RWPE1 (cell line): ENCODE data around the gene SLC22A15.

Source experiments
- CTCF ChIA-PET: fragments of 350-600 bp; sonication (Branson Sonifier 250); formaldehyde crosslinking; extraction: SDS; loops from one replicate; lab custom pipeline; 2021; lab: Yijun Ruan, JAX
- POLR2A ChIA-PET: fragments of 400-600 bp; formaldehyde crosslinking; extraction: SDS; loops from one replicate; lab custom pipeline; 2020; ENCODE audit warnings: antibody characterized with exemption; ENCODE audit not compliant: low non-redundant PET; lab: Yijun Ruan, JAX
- DNase-seq: peaks from one replicate; pipeline ENCODE4 v3.0.0; 2012; ENCODE audit warnings: low spot score
- H3K27ac ChIP-seq: fragments of 450-650 bp; 2 replicates; pipeline ENCODE4 v1.5.1; 2017
- TF ChIP-seq, protein P1 (sequence below): fragments of 450-650 bp; conservative IDR thresholded peaks from 2 replicates; pipeline ENCODE4 v1.5.1; 2017; ENCODE audit warnings: low read depth, mild to moderate bottlenecking

The SLC22A15 gene

GRCh38 chr1:115977499-115978258 lies 1.4 kb downstream of the SLC22A15 start:
- TF ChIP-seq, protein P1, sequence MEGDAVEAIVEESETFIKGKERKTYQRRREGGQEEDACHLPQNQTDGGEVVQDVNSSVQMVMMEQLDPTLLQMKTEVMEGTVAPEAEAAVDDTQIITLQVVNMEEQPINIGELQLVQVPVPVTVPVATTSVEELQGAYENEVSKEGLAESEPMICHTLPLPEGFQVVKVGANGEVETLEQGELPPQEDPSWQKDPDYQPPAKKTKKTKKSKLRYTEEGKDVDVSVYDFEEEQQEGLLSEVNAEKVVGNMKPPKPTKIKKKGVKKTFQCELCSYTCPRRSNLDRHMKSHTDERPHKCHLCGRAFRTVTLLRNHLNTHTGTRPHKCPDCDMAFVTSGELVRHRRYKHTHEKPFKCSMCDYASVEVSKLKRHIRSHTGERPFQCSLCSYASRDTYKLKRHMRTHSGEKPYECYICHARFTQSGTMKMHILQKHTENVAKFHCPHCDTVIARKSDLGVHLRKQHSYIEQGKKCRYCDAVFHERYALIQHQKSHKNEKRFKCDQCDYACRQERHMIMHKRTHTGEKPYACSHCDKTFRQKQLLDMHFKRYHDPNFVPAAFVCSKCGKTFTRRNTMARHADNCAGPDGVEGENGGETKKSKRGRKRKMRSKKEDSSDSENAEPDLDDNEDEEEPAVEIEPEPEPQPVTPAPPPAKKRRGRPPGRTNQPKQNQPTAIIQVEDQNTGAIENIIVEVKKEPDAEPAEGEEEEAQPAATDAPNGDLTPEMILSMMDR = no peak
- POLR2A ChIA-PET = interaction anchor here (0.7 to 1.1 kb wide), 2 partner anchors 55 to 138 kb away, joined by 3 to 4 read pairs; no protein-coding TSS in a partner anchor
- CTCF ChIA-PET = interaction anchor here (0.6 to 0.7 kb wide), 2 partner anchors 9 to 22 kb away, joined by 3 to 4 read pairs; no protein-coding TSS in a partner anchor
- peak overlapping the region; percentile 99 for H3K27ac ChIP-seq
- DNase-seq = peak; percentile 74

GRCh38 chr1:115978292-115978941 lies 2.1 kb downstream of the SLC22A15 start:
- ChIA-PET CTCF (interaction anchor here (0.6 to 0.7 kb wide), 2 partner anchors 9 to 21 kb away, joined by 3 to 4 read pairs; no protein-coding TSS in a partner anchor), POLR2A (interaction anchor here (1.1 kb wide), 1 partner anchor 139 kb away, joined by 4 read pairs; no protein-coding TSS in a partner anchor)
- no peak for DNase-seq
- H3K27ac ChIP-seq = no peak overlapping the region
- TF ChIP-seq, protein P1 = no peak

DNA sequence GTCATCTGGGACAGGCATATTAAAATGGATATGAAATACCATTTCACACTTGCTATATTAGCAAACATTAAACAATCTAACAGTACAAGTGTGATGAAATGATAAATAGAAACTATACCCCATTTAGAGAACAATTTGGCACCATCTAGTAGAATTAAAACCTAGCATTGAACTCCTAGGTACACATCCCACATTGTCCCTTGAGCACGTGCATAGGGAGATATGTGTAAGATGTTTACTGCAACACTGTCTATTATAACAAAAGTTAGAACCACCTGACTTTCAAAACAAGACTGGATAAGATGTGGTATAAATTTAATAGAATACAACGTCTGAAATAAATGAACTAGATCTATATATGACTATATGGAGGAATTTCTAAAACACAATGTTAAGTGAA lies 3.8 kb downstream of the SLC22A15 start:
- TF ChIP-seq, protein P1 = no peak
- ChIA-PET POLR2A (no interaction called here), CTCF (no interaction called here)
- DNase-seq = no peak
- H3K27ac ChIP-seq = no peak overlapping the region

GRCh38 chr1:115980998-115981993 lies 5.0 kb downstream of the SLC22A15 start:
- POLR2A ChIA-PET = interaction anchor here (0.5 kb wide), 1 partner anchor 38 kb away, joined by 3 read pairs; no protein-coding TSS in a partner anchor
- DNase-seq = peak; percentile 43
- TF ChIP-seq, protein P1 = peak; percentile 50

DNA sequence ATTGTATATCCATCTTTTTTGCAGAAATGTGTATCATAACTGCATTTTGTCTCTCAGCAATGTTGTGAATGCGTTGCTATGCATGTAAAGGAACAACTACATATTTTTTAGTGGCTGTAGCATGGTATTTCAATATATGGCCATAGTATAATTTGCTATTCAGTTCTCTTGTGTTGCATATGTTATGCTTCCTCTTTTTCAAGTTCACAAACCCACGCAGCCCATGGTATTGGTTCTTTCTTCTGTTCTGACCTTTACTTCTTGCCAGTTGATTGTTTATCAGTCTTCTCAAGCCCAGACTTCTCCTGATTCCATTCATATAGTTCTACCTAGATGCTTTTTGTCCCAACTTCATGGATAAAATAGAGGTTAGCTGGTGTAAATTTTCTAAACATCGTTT lies 6.1 kb downstream of the SLC22A15 start:
- POLR2A ChIA-PET = no interaction called here
- no peak overlapping the region for H3K27ac ChIP-seq
- no peak for DNase-seq
- CTCF ChIA-PET = interaction anchor here (0.6 to 1.4 kb wide), 5 partner anchors 10 to 1859 kb away, joined by 3 to 6 read pairs (median 4); no protein-coding TSS in a partner anchor
- TF ChIP-seq, protein P1 = no peak

More at GRCh38 chr1:115980998-115981993, 5.0 kb downstream of the SLC22A15 start:
- no peak overlapping the region for H3K27ac ChIP-seq
- CTCF ChIA-PET = interaction anchor here (0.6 to 1.4 kb wide), 11 partner anchors 9 to 386 kb away, joined by 3 to 6 read pairs (median 4); no protein-coding TSS in a partner anchor
